OCI-LY7 (cell line): Measurements from ENCODE around the gene SERAC1. TPM values are rescaled to one million over a fixed set of nuclear protein-coding genes. Genes with fewer than 3 reads are reported as not detected.

Experiments
- BruUV-seq: library from RNA; stranded (reverse); fragments of 400-500 nt; replicated peaks from 2 replicates; lab custom pipeline; 2021; lab: Mats Ljungman, UMichigan
- CTCF ChIA-PET: fragments of 300-600 bp; sonication (Branson Sonifier 250); formaldehyde crosslinking; loops from one replicate; lab custom pipeline; 2022; ENCODE audit warnings: antibody characterized with exemption; ENCODE audit not compliant: unreplicated experiment; lab: Charles Lee
- POLR2A ChIA-PET: fragments of 300-600 bp; sonication (Branson Sonifier 250); formaldehyde crosslinking; loops from one replicate; lab custom pipeline; 2022; ENCODE audit warnings: antibody characterized with exemption; lab: Charles Lee
- DNase-seq: peaks from one replicate; pipeline ENCODE4 v3.0.0-alpha.2; 2015; ENCODE audit warnings: low spot score
- H2AFZ ChIP-seq: fragments of 200-600 bp; sonication (generic), shearing (Covaris generic); 2 replicates; pipeline ENCODE4 v1.6.1; 2014; ENCODE audit warnings: mild to moderate bottlenecking, antibody characterized with exemption, low read length, moderate library complexity
- H3K27ac ChIP-seq: fragments of 200-600 bp; sonication (generic); 2 replicates; pipeline ENCODE4 v1.5.1; 2014; ENCODE audit warnings: mixed run types, low read depth, mild to moderate bottlenecking, moderate library complexity, low read length, inconsistent platforms; ENCODE audit not compliant: poor library complexity, severe bottlenecking
- H3K36me3 ChIP-seq: fragments of 200-600 bp; sonication (generic); 2 replicates; pipeline ENCODE4 v1.6.1; 2014; ENCODE audit warnings: mild to moderate bottlenecking, antibody characterized with exemption, low read length, moderate library complexity, mixed read lengths; ENCODE audit not compliant: insufficient read depth
- H3K4me1 ChIP-seq: fragments of 200-600 bp; sonication (generic); 2 replicates; pipeline ENCODE4 v1.5.1; 2014; ENCODE audit warnings: mild to moderate bottlenecking, low read length; ENCODE audit not compliant: insufficient read depth, poor library complexity, severe bottlenecking
- H3K4me2 ChIP-seq: fragments of 200-600 bp; sonication (generic); 2 replicates; pipeline ENCODE4 v1.6.1; 2014; ENCODE audit warnings: mild to moderate bottlenecking, low read length
- H3K4me3 ChIP-seq: fragments of 200-600 bp; sonication (generic); 2 replicates; pipeline ENCODE4 v1.5.1; 2014; ENCODE audit warnings: mild to moderate bottlenecking, low read depth, low read length; ENCODE audit not compliant: poor library complexity, severe bottlenecking
- H3K79me2 ChIP-seq: fragments of 200-600 bp; sonication (generic); 2 replicates; pipeline ENCODE4 v1.6.1; 2016; ENCODE audit warnings: low read depth, mild to moderate bottlenecking, low read length, moderate library complexity, mixed read lengths; ENCODE audit not compliant: insufficient read depth
- H3K9me2 ChIP-seq: fragments of 200-600 bp; sonication (generic); 2 replicates; pipeline ENCODE4 v1.6.1; 2016; ENCODE audit warnings: mild to moderate bottlenecking, low read length, mixed read lengths; ENCODE audit not compliant: insufficient read depth
- H3K9me3 ChIP-seq: fragments of 200-600 bp; sonication (generic); 2 replicates; pipeline ENCODE4 v1.6.1; 2014; ENCODE audit warnings: mild to moderate bottlenecking, mixed run types, low read length, mixed read lengths
- H4K20me1 ChIP-seq: fragments of 200-600 bp; sonication (generic); 2 replicates; pipeline ENCODE4 v1.6.1; 2014; ENCODE audit warnings: mild to moderate bottlenecking, antibody characterized with exemption, low read length, moderate library complexity, mixed read lengths; ENCODE audit not compliant: insufficient read depth
- EZH2phosphoT487 ChIP-seq: fragments of 200-600 bp; sonication (generic); IDR thresholded peaks from 2 replicates; pipeline ENCODE4 v1.6.1; 2018; ENCODE audit warnings: low read depth, borderline replicate concordance, mild to moderate bottlenecking, mixed run types, antibody characterized with exemption, low read length, moderate library complexity, mixed read lengths
- intact Hi-C: fragments of 100-400 bp; cut with micrococcal nuclease; formaldehyde crosslinking; loops from one replicate; pipeline ENCODE4 v1.10.0; 2022; ENCODE audit not compliant: unreplicated experiment
- total RNA-seq, 2 experiments: library from RNA; depleted of rRNA in 1 of 2; stranded (reverse); fragments of >200 nt in 1 of 2; shearing (Covaris generic) in 1 of 2; gene quantifications; 2 replicates each; pipeline ENCODE4 v1.2.3, GENCODE V29; 2014 to 2022
- TF ChIP-seq, protein P1 (sequence below): fragments of 200-600 bp; sonication (generic); conservative IDR thresholded peaks from 2 replicates; pipeline ENCODE4 v1.5.1; 2014; ENCODE audit warnings: mild to moderate bottlenecking, antibody characterized with exemption, low read length, moderate library complexity, mixed read lengths

The SERAC1 gene
- total RNA-seq, 2 experiments from 2014 or later, result 3.0 to 6.9 TPM

GRCh38 chr6:158198461-158198860, 30.4 kb upstream of the SERAC1 start:
- BruUV-seq, result no TSS peak

DNA sequence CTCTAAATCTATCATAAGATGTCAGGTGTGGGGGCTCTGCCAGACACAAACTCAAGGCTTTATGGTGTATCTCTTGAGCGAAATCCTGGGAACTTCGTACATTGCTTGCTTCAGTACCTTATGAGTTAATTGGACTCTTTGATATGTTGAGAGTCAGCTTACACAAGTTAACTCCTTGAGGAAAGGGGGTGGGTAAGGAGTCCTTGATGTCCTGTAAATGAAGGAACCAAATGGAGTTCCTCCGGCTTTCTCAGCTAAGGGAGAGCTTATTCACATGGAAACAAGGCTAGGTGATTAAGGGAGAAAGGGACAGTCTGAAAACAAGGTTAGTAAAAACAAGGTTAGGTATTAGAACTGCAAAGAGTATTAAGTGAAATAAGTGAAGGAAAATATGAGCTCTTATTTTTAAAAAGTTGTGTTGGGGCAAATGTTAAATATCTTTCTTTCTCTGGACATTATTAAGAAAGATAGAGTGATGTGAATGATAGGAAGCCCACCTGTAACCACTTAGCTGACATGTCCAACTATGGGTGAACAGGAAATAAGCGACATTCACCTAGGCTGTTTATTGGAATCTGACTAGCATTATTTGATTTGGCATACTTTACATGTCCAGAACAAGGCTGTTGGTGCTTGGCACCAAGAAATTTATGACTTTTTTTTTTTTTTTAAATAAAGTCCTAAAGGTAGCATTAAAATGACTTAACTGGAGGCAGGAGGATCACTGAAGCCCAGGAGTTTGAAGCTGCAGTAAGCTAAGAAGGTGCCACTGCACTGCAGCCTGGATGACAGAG, 26.6 kb upstream of the SERAC1 start:
- TF ChIP-seq, protein P1, sequence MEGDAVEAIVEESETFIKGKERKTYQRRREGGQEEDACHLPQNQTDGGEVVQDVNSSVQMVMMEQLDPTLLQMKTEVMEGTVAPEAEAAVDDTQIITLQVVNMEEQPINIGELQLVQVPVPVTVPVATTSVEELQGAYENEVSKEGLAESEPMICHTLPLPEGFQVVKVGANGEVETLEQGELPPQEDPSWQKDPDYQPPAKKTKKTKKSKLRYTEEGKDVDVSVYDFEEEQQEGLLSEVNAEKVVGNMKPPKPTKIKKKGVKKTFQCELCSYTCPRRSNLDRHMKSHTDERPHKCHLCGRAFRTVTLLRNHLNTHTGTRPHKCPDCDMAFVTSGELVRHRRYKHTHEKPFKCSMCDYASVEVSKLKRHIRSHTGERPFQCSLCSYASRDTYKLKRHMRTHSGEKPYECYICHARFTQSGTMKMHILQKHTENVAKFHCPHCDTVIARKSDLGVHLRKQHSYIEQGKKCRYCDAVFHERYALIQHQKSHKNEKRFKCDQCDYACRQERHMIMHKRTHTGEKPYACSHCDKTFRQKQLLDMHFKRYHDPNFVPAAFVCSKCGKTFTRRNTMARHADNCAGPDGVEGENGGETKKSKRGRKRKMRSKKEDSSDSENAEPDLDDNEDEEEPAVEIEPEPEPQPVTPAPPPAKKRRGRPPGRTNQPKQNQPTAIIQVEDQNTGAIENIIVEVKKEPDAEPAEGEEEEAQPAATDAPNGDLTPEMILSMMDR, result no peak
- no peak for TF ChIP-seq EZH2phosphoT487
- Histone ChIP-seq H3K9me2 (no peaks in the 10 kb centered on the region), H3K4me2 (no peak overlapping the region), H3K9me3 (no peaks in the 10 kb centered on the region), H3K36me3 (0 out of 2 replicates have a peak, but pooled peaks cover 2% of the 10 kb centered on the region), H4K20me1 (no peaks in the 10 kb centered on the region), H2AFZ (no peak overlapping the region), H3K27ac (no peak overlapping the region), H3K4me3 (no peak overlapping the region), H3K79me2 (no peaks in the 10 kb centered on the region), H3K4me1 (no peaks in the 10 kb centered on the region)
- no peak for DNase-seq
- no TSS peak for BruUV-seq
- CTCF ChIA-PET, result interaction anchor here (0.6 kb wide), 1 partner anchor 455 kb away, joined by 3 read pairs; no protein-coding TSS in a partner anchor
- POLR2A ChIA-PET, result interaction anchor here (0.6 kb wide), 2 partner anchors 15 to 38 kb away, joined by 3 to 4 read pairs; no protein-coding TSS in a partner anchor
- intact Hi-C loops, result no loop called here

More at GRCh38 chr6:158198461-158198860, 30.4 kb upstream of the SERAC1 start:
- no peak for TF ChIP-seq EZH2phosphoT487
- TF ChIP-seq, protein P1, result no peak
- H3K27ac ChIP-seq, result no peak overlapping the region
- no peak overlapping the region for H3K4me3 ChIP-seq
- H3K36me3 ChIP-seq, result no peaks in the 10 kb centered on the region
- H3K9me3 ChIP-seq, result no peaks in the 10 kb centered on the region
- no peaks in the 10 kb centered on the region for H3K79me2 ChIP-seq
- H3K4me2 ChIP-seq, result no peak overlapping the region
- ChIA-PET POLR2A (interaction anchor here (0.7 kb wide), 1 partner anchor 21 kb away, joined by 5 read pairs; no protein-coding TSS in a partner anchor), CTCF (no interaction called here)
- intact Hi-C loops, result no loop called here
- no peak for DNase-seq
- no peaks in the 10 kb centered on the region for H3K4me1 ChIP-seq
- H2AFZ ChIP-seq, result no peak overlapping the region
- H4K20me1 ChIP-seq, result no peaks in the 10 kb centered on the region
- no peaks in the 10 kb centered on the region for H3K9me2 ChIP-seq

GRCh38 chr6:158191761-158192160, 23.7 kb upstream of the SERAC1 start:
- Histone ChIP-seq H4K20me1 (no peaks in the 10 kb centered on the region), H3K27ac (no peak overlapping the region), H3K9me3 (no peaks in the 10 kb centered on the region), H3K79me2 (no peaks in the 10 kb centered on the region), H2AFZ (no peak overlapping the region), H3K4me2 (no peak overlapping the region), H3K4me1 (no peaks in the 10 kb centered on the region), H3K9me2 (no peaks in the 10 kb centered on the region), H3K36me3 (peaks cover 2% of the 10 kb centered on the region; the same call in 1 of the 2 replicates), H3K4me3 (no peak overlapping the region)
- ChIA-PET CTCF (no interaction called here), POLR2A (no interaction called here)
- intact Hi-C loops, result no loop called here
- TF ChIP-seq, protein P1, result no peak
- no peak for TF ChIP-seq EZH2phosphoT487
- no TSS peak for BruUV-seq
- no peak for DNase-seq
